ENCODE data around the gene CEP162.

DNA sequence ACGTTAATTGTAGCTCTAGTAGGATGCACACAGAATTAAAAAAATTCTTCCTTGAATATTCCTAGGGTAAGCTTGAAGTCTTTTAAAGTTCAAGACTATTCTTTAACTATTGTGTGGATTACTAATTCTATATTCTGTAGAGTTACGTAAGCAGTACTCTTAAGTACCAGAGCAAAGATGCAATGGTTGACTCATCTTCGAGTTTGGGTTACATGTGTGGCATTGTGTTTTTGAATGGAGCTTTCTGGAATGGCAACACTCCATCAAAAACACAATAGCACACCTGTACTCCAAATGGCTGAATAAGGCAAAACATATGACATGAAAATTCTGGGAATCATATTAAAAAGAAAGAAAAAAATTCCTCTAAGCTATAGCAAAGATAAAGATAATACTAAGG lies 33.5 kb upstream of the CEP162 start:
- TF ChIP-seq EP300 (IDR thresholded peaks at IDR 0.05): no peak
- TF ChIP-seq, protein P1, sequence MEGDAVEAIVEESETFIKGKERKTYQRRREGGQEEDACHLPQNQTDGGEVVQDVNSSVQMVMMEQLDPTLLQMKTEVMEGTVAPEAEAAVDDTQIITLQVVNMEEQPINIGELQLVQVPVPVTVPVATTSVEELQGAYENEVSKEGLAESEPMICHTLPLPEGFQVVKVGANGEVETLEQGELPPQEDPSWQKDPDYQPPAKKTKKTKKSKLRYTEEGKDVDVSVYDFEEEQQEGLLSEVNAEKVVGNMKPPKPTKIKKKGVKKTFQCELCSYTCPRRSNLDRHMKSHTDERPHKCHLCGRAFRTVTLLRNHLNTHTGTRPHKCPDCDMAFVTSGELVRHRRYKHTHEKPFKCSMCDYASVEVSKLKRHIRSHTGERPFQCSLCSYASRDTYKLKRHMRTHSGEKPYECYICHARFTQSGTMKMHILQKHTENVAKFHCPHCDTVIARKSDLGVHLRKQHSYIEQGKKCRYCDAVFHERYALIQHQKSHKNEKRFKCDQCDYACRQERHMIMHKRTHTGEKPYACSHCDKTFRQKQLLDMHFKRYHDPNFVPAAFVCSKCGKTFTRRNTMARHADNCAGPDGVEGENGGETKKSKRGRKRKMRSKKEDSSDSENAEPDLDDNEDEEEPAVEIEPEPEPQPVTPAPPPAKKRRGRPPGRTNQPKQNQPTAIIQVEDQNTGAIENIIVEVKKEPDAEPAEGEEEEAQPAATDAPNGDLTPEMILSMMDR (IDR thresholded peaks at IDR 0.05): no peak

All from stomach (tissue), 4 donors.